Spleen (tissue), 11 donors: ENCODE measurements around the gene DNAH9. TPM values are rescaled to one million over a fixed set of nuclear protein-coding genes. Genes with fewer than 3 reads are reported as not detected.

Experiments used
- DNase-seq: peaks from one replicate; pipeline ENCODE4 v3.0.0-alpha.2; 2020
- H3K27ac ChIP-seq, 8 donors: fragments of 200-600 bp; sonication (generic) in 7 of 8; 1 replicate in 4 of 8; 2 replicates in 4 of 8; pipeline versions ENCODE4 v1.5.0 to v1.8.0; 2016 to 2021; ENCODE audit warnings: inconsistent platforms in 4 of 8, mild to moderate bottlenecking in 4 of 8, moderate library complexity in 1 of 8
- H3K27me3 ChIP-seq, 7 donors: fragments of 200-600 bp; sonication (generic) in 6 of 7; replicated peaks in 1 of 7; 1 replicate in 4 of 7; 2 replicates in 3 of 7; pipeline versions ENCODE4 v1.5.0 to v1.8.0; 2016 to 2021; ENCODE audit warnings: inconsistent platforms in 3 of 7, mild to moderate bottlenecking in 1 of 7
- H3K36me3 ChIP-seq, 6 donors: fragments of 200-600 bp; sonication (generic) in 5 of 6; 1 replicate in 4 of 6; 2 replicates in 2 of 6; pipeline versions ENCODE4 v1.5.0 to v1.8.0; 2016 to 2021; ENCODE audit warnings: inconsistent platforms in 2 of 6
- H3K4me1 ChIP-seq, 6 donors: fragments of 200-600 bp; sonication (generic) in 5 of 6; 1 replicate in 3 of 6; 2 replicates in 3 of 6; pipeline versions ENCODE4 v1.5.0 to v1.8.0; 2016 to 2021; ENCODE audit warnings: inconsistent platforms in 3 of 6
- H3K4me3 ChIP-seq, 8 donors: fragments of 200-600 bp; sonication (generic) in 7 of 8; 1 replicate in 4 of 8; 2 replicates in 4 of 8; pipeline versions ENCODE4 v1.5.0 to v1.8.0; 2016 to 2021; ENCODE audit warnings: inconsistent platforms in 4 of 8, mild to moderate bottlenecking in 4 of 8, moderate library complexity in 2 of 8
- H3K9me3 ChIP-seq, 8 donors: fragments of 200-600 bp; sonication (generic) in 7 of 8; 1 replicate in 4 of 8; 2 replicates in 4 of 8; pipeline versions ENCODE4 v1.5.0 to v1.8.0; 2016 to 2021; ENCODE audit warnings: inconsistent platforms in 4 of 8
- CTCF ChIP-seq, 11 experiments: fragments of 200-600 bp in 7 of 11; fragments of 450-650 bp in 4 of 11; sonication (generic) in 4 of 11; IDR thresholded peaks in 8 of 11; conservative IDR thresholded peaks in 3 of 11; 1 replicate in 7 of 11; 2 replicates in 4 of 11; pipeline versions ENCODE4 v1.4.0 to v1.8.0; 2016 to 2021; ENCODE audit warnings: antibody characterized with exemption in 11 of 11, inconsistent platforms in 4 of 11, mild to moderate bottlenecking in 1 of 11
- POLR2A ChIP-seq, 3 donors: fragments of 450-650 bp; IDR thresholded peaks; one replicate each; pipeline ENCODE4 v1.5.1; 2017; ENCODE audit warnings: antibody characterized with exemption in 3 of 3, mild to moderate bottlenecking in 1 of 3
- POLR2AphosphoS5 ChIP-seq, 3 donors: sonication (generic); formaldehyde crosslinking; IDR thresholded peaks; one replicate each; pipeline ENCODE4 v1.5.1; 2017; ENCODE audit warnings: antibody characterized with exemption in 3 of 3
- WGBS, 5 donors: extraction: QIAGEN DNeasy Blood & Tissue Kit in 3 of 5; methylation state at CpG; one replicate each; pipeline versions ENCODE4 v1.1.5 to v1.1.7; 2013 to 2018; 5-methylcytosine and 5-hydroxymethylcytosine counted together
- intact Hi-C: fragments of 100-400 bp; cut with DNase I; formaldehyde crosslinking; loops from one replicate; pipeline ENCODE4 v1.15.0; 2023; ENCODE audit warnings: low total_unique reads
- polyA plus RNA-seq, 3 donors: library from polyadenylated mRNA; stranded (reverse); fragments of 200-250 nt; gene quantifications; one replicate each; pipeline ENCODE4 v1.2.1, GENCODE V29; 2013
- total RNA-seq, 7 donors: library from RNA; depleted of rRNA in 3 of 7; stranded (reverse); fragments of >200 nt in 3 of 7; fragmentation: NEBNext Ultra II Directional in 4 of 7; extraction: Animal tissue kit (Norgen Biotek cat#: 25700) in 4 of 7; gene quantifications; one replicate each; pipeline versions ENCODE4 v1.1.0 to v1.2.1, GENCODE V29; 2016 to 2021
- donor health status: healthy with polysubstance abuse.
- donor health status: DM: no; HTN: no; CAD: no; lungs with moderate emphysema.
- donor health status: DM: no; HTN: no; CAD: no.
- donor health status: Bipolar disorder and iron deficiency.
- donor health status: healthy.
- donor health status: DM: no; HTN: no; CAD: no.
- donor health status: DM: yes; HTN: yes; CAD: no.

The DNAH9 gene
- total and polyA plus RNA-seq, 10 donors: 0.06 to 0.92 (median 0.22) TPM; not detected in 2

GRCh38 chr17:11747441-11747840 lies 149.2 kb downstream of the DNAH9 start:
- intact Hi-C loops: no loop called here
- DNase-seq: no peak
- H3K4me3 ChIP-seq: no peak overlapping the region
- H3K4me1 ChIP-seq: no peaks in the 10 kb centered on the region
- H3K27me3 ChIP-seq: no peaks in the 10 kb centered on the region
- H3K9me3 ChIP-seq: peaks cover 0 to 41% (median 21%) of the 10 kb centered on the region in 8 donors
- 82 to 94% (median 89%) methylated on average over 7 of the region's 7 CpGs for WGBS, 5 donors
- TF ChIP-seq POLR2AphosphoS5 (IDR thresholded peaks at IDR 0.05): no peak
- TF ChIP-seq CTCF (IDR thresholded peaks at IDR 0.05 in 8 of 11, conservative IDR thresholded peaks at IDR 0.05 in 3 of 11): no peak
- TF ChIP-seq POLR2A (IDR thresholded peaks at IDR 0.05): no peak
- H3K27ac ChIP-seq: no peak overlapping the region
- H3K36me3 ChIP-seq: no peaks in the 10 kb centered on the region

- H3K9me3 ChIP-seq: peaks cover 0 to 49% (median 13%) of the 10 kb centered on the region in 8 donors
- no peak for TF ChIP-seq CTCF (IDR thresholded peaks at IDR 0.05 in 8 of 11, conservative IDR thresholded peaks at IDR 0.05 in 3 of 11)
- TF ChIP-seq POLR2A (IDR thresholded peaks at IDR 0.05): no peak
- no peak for TF ChIP-seq POLR2AphosphoS5 (IDR thresholded peaks at IDR 0.05)
- no peaks in the 10 kb centered on the region for H3K27me3 ChIP-seq
- no peak overlapping the region for H3K27ac ChIP-seq
- H3K36me3 ChIP-seq: no peaks in the 10 kb centered on the region
- no peak for DNase-seq
- WGBS, 5 donors: 64 to 81% (median 71%) methylated on average over 5 of the region's 5 CpGs
- H3K4me3 ChIP-seq: no peak overlapping the region
- intact Hi-C loops: no loop called here
- no peaks in the 10 kb centered on the region for H3K4me1 ChIP-seq
Measured at GRCh38 chr17:11757815-11758214, 159.5 kb downstream of the DNAH9 start.

- H3K36me3 ChIP-seq: no peaks in the 10 kb centered on the region
- peaks cover 0 to 4% (median 0%) of the 10 kb centered on the region in 8 donors for H3K9me3 ChIP-seq
- no peaks in the 10 kb centered on the region for H3K27me3 ChIP-seq
- WGBS, 5 donors: 79 to 86% (median 84%) methylated on average over 11 of the region's 11 CpGs
- TF ChIP-seq POLR2A (IDR thresholded peaks at IDR 0.05): no peak
- no peak for TF ChIP-seq CTCF (IDR thresholded peaks at IDR 0.05 in 8 of 11, conservative IDR thresholded peaks at IDR 0.05 in 3 of 11)
- no peak for TF ChIP-seq POLR2AphosphoS5 (IDR thresholded peaks at IDR 0.05)
- peak overlapping the region in 7 of 8 donors; percentile 5 to 81 (median 73) for H3K27ac ChIP-seq
- peaks cover 0 to 27% (median 0%) of the 10 kb centered on the region in 6 donors for H3K4me1 ChIP-seq
- no peak overlapping the region for H3K4me3 ChIP-seq
- DNase-seq: peak; percentile 72
- intact Hi-C loops: no loop called here
Measured at GRCh38 chr17:11768106-11768505, 169.8 kb downstream of the DNAH9 start.

- peaks cover 0 to 27% (median 0%) of the 10 kb centered on the region in 6 donors for H3K4me1 ChIP-seq
- no peak overlapping the region for H3K4me3 ChIP-seq
- WGBS, 5 donors: 87 to 91% (median 88%) methylated on average over 14 to 19 of the region's 19 CpGs
- intact Hi-C loops: no loop called here
- H3K27me3 ChIP-seq: no peaks in the 10 kb centered on the region
- no peaks in the 10 kb centered on the region for H3K9me3 ChIP-seq
- no peak for DNase-seq
- no peaks in the 10 kb centered on the region for H3K36me3 ChIP-seq
- TF ChIP-seq CTCF (IDR thresholded peaks at IDR 0.05 in 8 of 11, conservative IDR thresholded peaks at IDR 0.05 in 3 of 11) (no peak), POLR2AphosphoS5 (IDR thresholded peaks at IDR 0.05) (no peak), POLR2A (IDR thresholded peaks at IDR 0.05) (no peak)
- no peak overlapping the region for H3K27ac ChIP-seq
Measured at GRCh38 chr17:11768981-11769380, 170.7 kb downstream of the DNAH9 start.
